PFSK-1 (cell line): ENCODE results near the gene DGCR2.

Experiments used
- POLR2AphosphoS5 ChIP-seq: IDR thresholded peaks from 2 replicates; pipeline ENCODE4 v1.6.1; 2012; ENCODE audit warnings: low read depth, mild to moderate bottlenecking, control low read depth, low read length, moderate library complexity
- REST ChIP-seq, 2 experiments: IDR thresholded peaks; 2 replicates each; pipeline versions ENCODE4 v1.6.1 to v1.8.0; 2011 to 2012; ENCODE audit warnings: low read depth in 2 of 2, low read length in 2 of 2, control low read depth in 1 of 2, inconsistent platforms in 1 of 2, mild to moderate bottlenecking in 1 of 2, moderate library complexity in 1 of 2; ENCODE audit not compliant: insufficient read depth in 1 of 2
- TAF1 ChIP-seq: IDR thresholded peaks from 2 replicates; pipeline ENCODE4 v1.6.1; 2012; ENCODE audit warnings: low read length, control low read depth, borderline replicate concordance; ENCODE audit not compliant: insufficient read depth

- TF ChIP-seq REST (IDR thresholded peaks at IDR 0.05; ENCODE audit: insufficient read depth in 1 of 2, low read depth in 2 of 2, low read length in 2 of 2) = no peak
- TF ChIP-seq POLR2AphosphoS5 = no peak
- no peak for TF ChIP-seq TAF1
These were observed 32.0 kb downstream of the DGCR2 start for GRCh38 chr22:19090183-19090582.
